ENCODE results near the gene TCFL5.
A peak's percentile ranks its signal among the peaks of the same experiment; 100 is the strongest.

TCFL5 gene

DNA sequence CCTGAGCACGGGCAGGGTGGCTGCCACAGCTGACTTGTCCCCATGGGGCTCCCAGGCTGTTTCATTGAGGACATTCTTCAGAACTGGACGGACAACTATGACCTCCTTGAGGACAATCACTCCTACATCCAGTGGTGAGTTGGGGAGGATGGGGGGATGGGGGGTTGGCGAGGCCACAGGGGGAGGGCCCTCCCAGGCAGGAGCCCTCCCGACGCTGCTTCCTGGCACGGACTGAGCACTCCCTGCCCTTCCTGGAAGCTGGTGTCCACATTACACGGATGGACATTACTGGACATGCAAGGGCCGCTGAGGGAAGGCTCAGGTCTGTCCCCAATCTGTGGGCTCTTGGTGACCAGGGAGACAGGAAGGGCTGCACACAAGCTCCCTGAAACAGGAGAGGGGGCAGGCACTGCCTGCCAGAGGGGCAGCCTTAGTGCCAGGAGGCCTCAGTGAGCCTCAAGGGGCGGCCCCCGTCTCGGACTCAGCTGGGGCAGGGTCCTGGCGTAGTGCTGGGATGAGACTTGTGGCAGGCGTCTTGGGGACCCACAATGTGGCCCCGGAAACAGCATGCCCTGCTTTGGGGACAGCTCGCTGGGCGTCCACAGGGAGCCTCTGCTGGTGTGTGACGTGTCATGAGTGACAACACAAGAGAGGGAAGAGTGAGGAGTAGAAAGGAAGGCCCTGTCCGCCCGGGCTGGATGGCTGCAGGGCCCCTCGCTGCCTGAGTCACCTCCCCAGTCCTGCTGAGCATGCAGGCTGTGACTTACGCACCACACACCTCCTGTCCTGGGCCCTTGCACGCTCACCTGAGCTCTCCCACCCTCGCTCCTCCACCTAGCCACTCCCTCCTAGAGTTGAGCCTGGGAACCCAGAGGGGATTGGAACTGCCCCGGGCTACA lies 51.8 kb downstream of the TCFL5 start:
- no peak for DNase-seq (ENCODE audit: extremely low read depth, low read depth)
- TF ChIP-seq CTCF (IDR thresholded peaks at IDR 0.05; ENCODE audit: low read depth, low read length): no peak

- no peak for DNase-seq (ENCODE audit: extremely low read depth, low read depth)
- peak; percentile 96 for TF ChIP-seq CTCF (IDR thresholded peaks at IDR 0.05; ENCODE audit: low read depth, low read length)
These were observed 53.3 kb downstream of the TCFL5 start for GRCh38 chr20:62808211-62808865.

- DNase-seq (ENCODE audit: extremely low read depth, low read depth): no peak
These were observed 54.0 kb downstream of the TCFL5 start for GRCh38 chr20:62807444-62808210.

GRCh38 chr20:62806383-62807050 lies 55.1 kb downstream of the TCFL5 start:
- no peak for DNase-seq (ENCODE audit: extremely low read depth, low read depth)
- no peak for TF ChIP-seq CTCF (IDR thresholded peaks at IDR 0.05; ENCODE audit: low read depth, low read length)

More at GRCh38 chr20:62807444-62808210, 54.0 kb downstream of the TCFL5 start:
- no peak for TF ChIP-seq CTCF (IDR thresholded peaks at IDR 0.05; ENCODE audit: low read depth, low read length)

- no peak for DNase-seq (ENCODE audit: extremely low read depth, low read depth)
- TF ChIP-seq CTCF (IDR thresholded peaks at IDR 0.05; ENCODE audit: low read depth, low read length): no peak
These were observed 55.8 kb downstream of the TCFL5 start for GRCh38 chr20:62805711-62806382.

- no peak for DNase-seq (ENCODE audit: extremely low read depth, low read depth)
These were observed 56.4 kb downstream of the TCFL5 start for GRCh38 chr20:62805155-62805710.

More at GRCh38 chr20:62805155-62805710, 56.4 kb downstream of the TCFL5 start:
- no peak for TF ChIP-seq CTCF (IDR thresholded peaks at IDR 0.05; ENCODE audit: low read depth, low read length)
